ENCODE data around the gene RHOU.

- TF ChIP-seq GATA2 (IDR thresholded peaks at IDR 0.05; ENCODE audit: low read depth, low read length), result no peak
- no peak for TF ChIP-seq GATA3 (IDR thresholded peaks at IDR 0.05; ENCODE audit: low read depth, low read length)
These were observed 750 bp downstream of the RHOU start for GRCh38 chr1:228735871-228736586.

Measured in SH-SY5Y (cell line).